Epithelial cell of proximal tubule (primary cell): ENCODE measurements around the gene LHX6. TPM values are rescaled to one million over a fixed set of nuclear protein-coding genes. Genes with fewer than 3 reads are reported as not detected.
A peak's percentile ranks its signal among the peaks of the same experiment; 100 is the strongest.

Source experiments
- DNase-seq: peaks from one replicate; pipeline ENCODE4 v3.0.0-alpha.2; 2011; ENCODE audit warnings: low read depth
- H3K4me3 ChIP-seq: 2 replicates; pipeline ENCODE4 v1.5.1; 2011; ENCODE audit warnings: low read depth, mild to moderate bottlenecking, low read length
- total RNA-seq: library from RNA; depleted of rRNA; stranded (reverse); fragments of >200 nt; gene quantifications from 2 replicates; pipeline ENCODE4 v1.2.3, GENCODE V29; 2015
- TF ChIP-seq, protein P1 (sequence below): conservative IDR thresholded peaks from 2 replicates; pipeline ENCODE4 v1.5.1; 2012; ENCODE audit warnings: low read depth, mild to moderate bottlenecking, low read length

Gene LHX6
- total RNA-seq, 1 donor from 2014 or later, result 0.06 TPM

DNA sequence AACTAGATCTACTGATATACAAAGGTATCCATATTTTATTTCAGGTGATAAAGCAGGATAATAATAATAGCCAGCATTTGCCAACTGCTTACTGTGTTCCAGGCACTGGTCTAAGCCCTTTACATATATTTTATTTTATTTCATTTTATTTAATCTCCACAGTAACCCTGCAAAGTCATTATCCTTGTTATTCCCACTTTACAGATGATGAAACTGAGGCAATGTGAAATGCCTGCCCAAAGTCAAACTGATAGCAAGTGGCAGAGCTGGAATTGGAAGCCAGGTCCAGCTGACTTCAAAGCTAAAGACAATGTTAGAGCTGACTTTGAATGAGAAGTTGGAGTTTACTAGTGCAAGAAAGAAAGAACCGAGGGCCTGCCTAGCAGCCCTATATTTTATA is 44.2 kb downstream of the LHX6 start:
- DNase-seq, result no peak
- no peak overlapping the region for H3K4me3 ChIP-seq
- TF ChIP-seq, protein P1, sequence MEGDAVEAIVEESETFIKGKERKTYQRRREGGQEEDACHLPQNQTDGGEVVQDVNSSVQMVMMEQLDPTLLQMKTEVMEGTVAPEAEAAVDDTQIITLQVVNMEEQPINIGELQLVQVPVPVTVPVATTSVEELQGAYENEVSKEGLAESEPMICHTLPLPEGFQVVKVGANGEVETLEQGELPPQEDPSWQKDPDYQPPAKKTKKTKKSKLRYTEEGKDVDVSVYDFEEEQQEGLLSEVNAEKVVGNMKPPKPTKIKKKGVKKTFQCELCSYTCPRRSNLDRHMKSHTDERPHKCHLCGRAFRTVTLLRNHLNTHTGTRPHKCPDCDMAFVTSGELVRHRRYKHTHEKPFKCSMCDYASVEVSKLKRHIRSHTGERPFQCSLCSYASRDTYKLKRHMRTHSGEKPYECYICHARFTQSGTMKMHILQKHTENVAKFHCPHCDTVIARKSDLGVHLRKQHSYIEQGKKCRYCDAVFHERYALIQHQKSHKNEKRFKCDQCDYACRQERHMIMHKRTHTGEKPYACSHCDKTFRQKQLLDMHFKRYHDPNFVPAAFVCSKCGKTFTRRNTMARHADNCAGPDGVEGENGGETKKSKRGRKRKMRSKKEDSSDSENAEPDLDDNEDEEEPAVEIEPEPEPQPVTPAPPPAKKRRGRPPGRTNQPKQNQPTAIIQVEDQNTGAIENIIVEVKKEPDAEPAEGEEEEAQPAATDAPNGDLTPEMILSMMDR, result no peak

DNA sequence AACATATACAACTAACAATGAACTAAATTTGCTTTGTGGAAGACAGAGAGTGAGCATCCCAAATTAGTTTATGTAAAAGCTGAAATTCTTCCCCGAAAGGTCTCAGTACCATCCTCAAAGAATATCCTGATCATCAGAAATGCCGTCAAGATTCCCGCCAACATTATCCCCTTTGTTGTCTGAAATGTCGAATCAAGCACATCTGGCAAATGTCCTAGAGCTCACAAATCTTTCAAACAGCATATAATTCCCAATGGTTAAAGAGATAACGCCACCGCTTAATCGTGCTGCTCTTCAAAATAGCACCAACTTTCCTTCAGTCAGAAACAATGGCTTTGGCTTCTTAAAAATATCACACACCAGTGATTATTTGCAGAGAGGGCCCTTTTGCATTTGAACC is 45.3 kb downstream of the LHX6 start:
- no peak for DNase-seq
- TF ChIP-seq, protein P1, result no peak
- no peak overlapping the region for H3K4me3 ChIP-seq

DNA sequence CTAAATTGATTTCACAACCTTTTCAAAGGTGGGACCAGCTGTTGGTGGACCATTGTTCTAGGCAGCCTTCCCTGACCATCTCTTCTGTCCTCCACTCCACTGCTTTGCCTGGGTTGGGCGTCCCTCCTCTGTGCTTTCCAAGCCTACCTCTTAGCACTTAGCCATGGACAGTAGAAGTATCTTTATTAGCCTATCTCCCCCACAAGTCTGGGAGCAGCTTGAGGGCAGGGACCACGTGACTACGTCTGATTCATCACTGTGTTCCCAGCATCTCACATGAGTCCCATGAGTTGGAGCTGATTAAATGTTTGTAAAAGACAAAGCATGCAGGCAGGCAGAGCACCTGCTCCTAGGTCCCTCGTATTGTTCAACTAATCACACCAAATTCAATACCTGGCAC is 48.1 kb downstream of the LHX6 start:
- H3K4me3 ChIP-seq, result no peak overlapping the region
- TF ChIP-seq, protein P1, result no peak
- peak; percentile 23 for DNase-seq

DNA sequence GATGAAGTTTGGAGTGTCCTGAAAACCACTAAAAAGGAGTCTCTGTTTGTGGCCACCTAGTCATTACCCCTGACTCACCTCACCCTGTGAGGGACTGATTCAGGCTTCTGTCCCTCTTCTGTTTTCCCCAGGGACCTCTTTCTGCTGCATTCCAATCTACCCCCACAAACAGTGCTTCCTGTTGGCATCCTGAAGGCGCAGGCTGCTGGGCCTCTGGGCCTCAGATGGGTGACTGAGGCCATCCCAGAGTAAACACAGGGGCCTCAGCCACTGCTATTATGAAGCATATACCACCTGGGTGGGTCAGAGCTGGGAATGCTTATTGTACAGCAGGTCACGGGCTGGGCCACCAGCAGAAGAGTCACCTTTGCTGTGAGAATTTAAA is 49.1 kb downstream of the LHX6 start:
- no peak for DNase-seq
- no peak overlapping the region for H3K4me3 ChIP-seq
- TF ChIP-seq, protein P1, result no peak

DNA sequence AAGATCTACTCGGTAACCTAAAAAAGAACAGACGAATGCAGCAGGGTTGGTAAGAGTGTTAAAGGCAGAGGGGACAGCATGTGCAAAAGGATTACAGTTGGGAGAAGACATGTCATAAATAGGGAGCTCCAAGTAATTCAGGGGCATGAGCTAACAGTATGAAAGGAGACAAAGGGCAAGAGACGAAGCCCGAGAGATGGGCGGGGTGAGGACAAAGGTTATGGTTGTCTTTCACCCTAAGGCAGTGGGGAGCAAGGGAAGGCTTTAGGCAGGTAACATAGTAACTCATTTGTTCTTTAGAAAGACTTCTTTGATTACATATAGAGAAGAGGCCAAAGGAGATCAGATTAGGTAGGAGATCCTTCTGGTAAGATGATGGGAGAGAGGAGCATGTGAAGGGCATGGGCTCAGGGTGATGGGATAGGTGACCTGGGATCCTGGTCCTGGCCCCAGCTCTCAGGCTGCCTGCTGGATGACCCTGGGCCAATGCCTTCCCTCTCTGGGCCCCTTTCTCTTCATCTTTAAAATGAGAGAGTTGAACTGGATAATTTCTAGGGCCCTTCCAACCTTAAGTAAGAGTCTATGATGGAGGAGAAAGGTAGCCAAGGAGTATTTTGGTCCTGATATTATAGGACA is 49.6 kb downstream of the LHX6 start:
- H3K4me3 ChIP-seq, result no peak overlapping the region
- no peak for DNase-seq
- TF ChIP-seq, protein P1, result no peak

DNA sequence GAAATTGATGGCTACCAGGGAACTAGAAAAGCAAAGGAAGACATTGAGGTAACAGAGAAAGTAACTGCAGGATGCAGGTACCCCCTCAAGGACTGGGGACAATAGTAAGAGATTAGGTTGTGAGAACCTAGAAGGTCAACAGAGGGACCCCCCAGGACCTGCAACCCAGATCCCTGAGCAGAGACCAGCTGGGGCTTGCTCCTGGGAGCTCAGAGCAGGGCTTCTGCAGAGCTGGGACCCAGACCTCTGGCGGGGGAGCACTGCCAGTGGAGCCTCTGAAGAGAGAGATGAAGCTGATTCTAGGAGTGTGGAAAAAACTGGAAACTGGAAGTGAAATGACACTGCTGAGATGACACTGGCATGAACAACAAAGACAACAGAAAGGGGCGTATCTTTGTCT is 51.8 kb downstream of the LHX6 start:
- no peak overlapping the region for H3K4me3 ChIP-seq
- TF ChIP-seq, protein P1, result no peak
- DNase-seq, result no peak

DNA sequence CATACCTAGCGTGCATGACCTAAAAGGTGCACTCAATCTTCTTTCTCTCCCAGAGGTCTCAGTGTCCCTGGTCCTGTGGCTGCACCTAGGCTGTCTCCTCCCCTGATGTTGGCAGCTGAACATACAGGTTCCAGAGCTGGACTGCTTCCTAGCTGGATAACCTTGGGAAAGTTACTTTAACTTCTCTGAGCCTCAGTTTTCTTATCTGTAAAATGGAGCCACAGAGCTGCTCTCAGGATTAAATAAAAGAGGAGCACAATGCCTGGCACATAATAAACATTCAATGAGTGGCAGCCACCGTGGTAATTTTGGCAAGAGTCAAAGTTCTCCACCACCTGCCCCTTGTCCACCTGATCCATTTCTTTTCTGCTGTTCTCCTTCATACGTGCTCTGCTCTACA is 55.1 kb downstream of the LHX6 start:
- DNase-seq, result no peak
- TF ChIP-seq, protein P1, result no peak
- H3K4me3 ChIP-seq, result no peak overlapping the region
